ENCODE measurements around the gene SNX9. TPM values are rescaled to one million over a fixed set of nuclear protein-coding genes. Genes with fewer than 3 reads are reported as not detected.

SNX9 gene
- total RNA-seq, 1 donor from 2014 or later = 34.4 TPM

DNA sequence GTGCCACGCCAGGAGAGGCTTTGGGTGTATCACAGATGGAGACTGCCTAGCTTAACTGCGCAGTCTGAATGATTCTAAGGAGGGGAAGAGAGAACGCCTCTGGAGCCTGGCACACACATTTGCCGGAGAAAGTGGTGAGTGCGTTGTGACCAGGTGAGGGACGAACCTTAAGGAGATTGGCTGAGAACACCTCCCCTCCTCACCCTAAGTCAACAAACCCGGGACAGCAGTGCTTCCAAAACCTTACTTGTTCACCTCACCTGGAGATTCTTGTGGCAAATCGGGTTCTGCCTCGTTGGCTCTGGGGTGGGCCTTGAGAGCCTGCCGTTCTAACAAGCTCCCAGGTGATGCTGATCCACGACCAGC is 168.0 kb downstream of the SNX9 start:
- ATAC-seq (ENCODE audit: poor library complexity) (no peak), DNase-seq (no peak)
- intact Hi-C loops (cut with DNase I) = no loop called here

DNA sequence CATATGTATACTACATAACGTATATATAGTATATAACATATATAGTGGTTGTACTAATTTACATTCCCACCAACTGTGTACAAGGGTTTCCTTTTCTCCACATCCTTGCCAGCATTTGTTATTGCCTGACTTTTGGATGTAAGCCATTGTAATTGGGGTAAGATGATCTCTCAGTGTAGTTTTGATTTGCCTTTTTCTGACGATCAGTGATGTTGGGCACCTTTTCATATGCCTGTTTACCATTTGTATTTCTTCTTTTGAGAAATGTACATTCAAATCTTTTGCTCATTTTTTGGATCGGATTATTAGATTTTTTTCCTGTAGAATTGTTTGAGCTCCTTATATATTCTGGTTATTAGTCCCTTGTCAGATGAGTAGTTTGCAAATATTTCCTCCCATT is 170.0 kb downstream of the SNX9 start:
- intact Hi-C loops (cut with DNase I) = no loop called here
- ATAC-seq (ENCODE audit: poor library complexity) = no peak
- no peak for DNase-seq

DNA sequence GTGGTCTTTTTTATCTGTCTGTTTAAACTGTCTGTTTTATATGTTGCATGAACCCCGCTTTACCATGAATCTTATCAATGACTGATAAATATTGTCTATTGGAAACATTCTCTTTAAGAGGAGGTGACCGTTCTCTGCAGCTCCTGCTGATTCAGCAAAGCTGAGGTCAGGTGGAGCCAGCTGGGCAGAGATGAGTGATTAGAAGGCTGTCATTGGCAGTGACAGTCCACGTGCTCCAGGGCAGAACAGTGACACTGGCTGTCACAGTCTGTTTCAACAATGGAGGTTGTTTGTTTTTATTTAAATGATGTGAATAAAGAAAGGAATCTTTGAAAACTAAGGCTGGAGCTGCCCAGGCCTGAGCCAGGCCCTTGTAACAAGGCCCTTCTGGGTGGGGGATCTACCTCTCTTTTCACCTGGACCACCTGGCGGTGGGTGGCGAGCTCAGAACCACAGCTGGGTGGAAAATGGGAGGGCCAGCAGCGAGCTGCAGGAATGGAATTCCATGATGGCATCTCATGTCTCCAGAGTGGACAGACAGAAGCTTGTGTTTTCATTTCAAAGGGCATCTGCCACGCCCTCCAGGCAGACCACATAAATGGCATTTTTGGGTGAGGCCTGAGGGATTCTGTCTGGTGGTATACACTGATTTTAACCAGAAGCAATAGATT is 171.2 kb downstream of the SNX9 start:
- no peak for DNase-seq
- intact Hi-C loops (cut with DNase I) = no loop called here
- ATAC-seq (ENCODE audit: poor library complexity) = no peak

Other genes starting within 250 kb of the SNX9 start
- 14.0 TPM for gene SYNJ2, start 158.6 kb downstream of the SNX9 start, total RNA-seq